ENCODE measurements around the gene ODC1. TPM values are rescaled to one million over a fixed set of nuclear protein-coding genes. Genes with fewer than 3 reads are reported as not detected.
"Not testable (repeated sequence)": the region's sequence is repeated elsewhere in the genome, so short reads cannot be mapped to it uniquely, and the experiment has no call there.

ODC1 gene
- total RNA-seq, 1 donor from 2014 or later = 85.3 TPM

- no peak for DNase-seq (ENCODE audit: low spot score)
Observed at GRCh38 chr2:10453905-10454298, 5.8 kb upstream of the ODC1 start.

GRCh38 chr2:10452956-10453904 is 5.1 kb upstream of the ODC1 start:
- no peak for DNase-seq (ENCODE audit: low spot score)

GRCh38 chr2:10452312-10452711 is 4.2 kb upstream of the ODC1 start:
- peak; percentile 78 for DNase-seq (ENCODE audit: low spot score)

- no peak for DNase-seq (ENCODE audit: low spot score)
Observed at GRCh38 chr2:10451819-10452218, 3.7 kb upstream of the ODC1 start.

- DNase-seq (ENCODE audit: low spot score) = no peak
Observed at GRCh38 chr2:10449838-10450691, 1.9 kb upstream of the ODC1 start.

- DNase-seq (ENCODE audit: low spot score) = no peak
Observed at GRCh38 chr2:10449486-10449831, 1.3 kb upstream of the ODC1 start.

GRCh38 chr2:10448576-10449485 is 704 bp upstream of the ODC1 start:
- peak; percentile 93 for DNase-seq (ENCODE audit: low spot score)

GRCh38 chr2:10447300-10447894 is 730 bp downstream of the ODC1 start:
- DNase-seq (ENCODE audit: low spot score) = no peak

- no peak for DNase-seq (ENCODE audit: low spot score)
Observed at GRCh38 chr2:10446631-10447030, 1.5 kb downstream of the ODC1 start.

GRCh38 chr2:10444463-10444862 is 3.7 kb downstream of the ODC1 start:
- DNase-seq (ENCODE audit: low spot score) = no peak

- not testable (repeated sequence) for DNase-seq (ENCODE audit: low spot score)
Observed at GRCh38 chr2:10442469-10443126, 5.5 kb downstream of the ODC1 start.

GRCh38 chr2:10441948-10442347 is 6.2 kb downstream of the ODC1 start:
- no peak for DNase-seq (ENCODE audit: low spot score)

GRCh38 chr2:10440736-10441135 is 7.4 kb downstream of the ODC1 start:
- no peak for DNase-seq (ENCODE audit: low spot score)

GRCh38 chr2:10439971-10440370 is 8.2 kb downstream of the ODC1 start:
- DNase-seq (ENCODE audit: low spot score) = no peak

GRCh38 chr2:10439185-10439879 is 8.8 kb downstream of the ODC1 start:
- DNase-seq (ENCODE audit: low spot score) = no peak

- DNase-seq (ENCODE audit: low spot score) = no peak
Observed at GRCh38 chr2:10438688-10439087, 9.4 kb downstream of the ODC1 start.

- no peak for DNase-seq (ENCODE audit: low spot score)
Observed at GRCh38 chr2:10437806-10438205, 10.3 kb downstream of the ODC1 start.

GRCh38 chr2:10436583-10437110 is 11.5 kb downstream of the ODC1 start:
- no peak for DNase-seq (ENCODE audit: low spot score)

- DNase-seq (ENCODE audit: low spot score) = no peak
Observed at GRCh38 chr2:10435820-10436204, 12.3 kb downstream of the ODC1 start.
